Neural crest cell (in vitro differentiated cells): ENCODE results near the gene CRIP1. TPM values are rescaled to one million over a fixed set of nuclear protein-coding genes. Genes with fewer than 3 reads are reported as not detected.

Source experiments
- DNase-seq: peaks from one replicate; pipeline ENCODE4 v3.0.0; 2021; ENCODE audit warnings: low read depth, mixed read lengths, low spot score
- H3K27ac Mint-ChIP-seq: one replicate; pipeline ENCODE4 v1.8.0; 2021; ENCODE audit warnings: mild to moderate bottlenecking, mixed read lengths; ENCODE audit not compliant: unreplicated experiment
- H3K27me3 Mint-ChIP-seq: 2 replicates; pipeline ENCODE4 v1.8.0; 2021; ENCODE audit warnings: low read depth, mild to moderate bottlenecking, mixed read lengths
- H3K36me3 Mint-ChIP-seq: 2 replicates; pipeline ENCODE4 v1.8.0; 2021; ENCODE audit warnings: low read depth, mild to moderate bottlenecking, mixed read lengths
- H3K4me1 Mint-ChIP-seq: 2 replicates; pipeline ENCODE4 v1.8.0; 2021; ENCODE audit warnings: mixed read lengths
- H3K4me3 Mint-ChIP-seq: one replicate; pipeline ENCODE4 v1.8.0; 2021; ENCODE audit warnings: mild to moderate bottlenecking, mixed read lengths
- H3K9me3 Mint-ChIP-seq: 2 replicates; pipeline ENCODE4 v1.8.0; 2021; ENCODE audit warnings: mixed read lengths
- total RNA-seq: library from RNA; stranded (reverse); gene quantifications from 2 replicates; pipeline ENCODE4 v1.2.1, GENCODE V29; 2021
- TF ChIP-seq, protein P1 (sequence below): fragments of 200-600 bp; sonication (generic); conservative IDR thresholded peaks from 2 replicates; pipeline ENCODE4 v1.5.0; 2021; ENCODE audit warnings: antibody characterized with exemption, mild to moderate bottlenecking

CRIP1 gene
- total RNA-seq, 1 donor from 2014 or later = 4.8 TPM

DNA sequence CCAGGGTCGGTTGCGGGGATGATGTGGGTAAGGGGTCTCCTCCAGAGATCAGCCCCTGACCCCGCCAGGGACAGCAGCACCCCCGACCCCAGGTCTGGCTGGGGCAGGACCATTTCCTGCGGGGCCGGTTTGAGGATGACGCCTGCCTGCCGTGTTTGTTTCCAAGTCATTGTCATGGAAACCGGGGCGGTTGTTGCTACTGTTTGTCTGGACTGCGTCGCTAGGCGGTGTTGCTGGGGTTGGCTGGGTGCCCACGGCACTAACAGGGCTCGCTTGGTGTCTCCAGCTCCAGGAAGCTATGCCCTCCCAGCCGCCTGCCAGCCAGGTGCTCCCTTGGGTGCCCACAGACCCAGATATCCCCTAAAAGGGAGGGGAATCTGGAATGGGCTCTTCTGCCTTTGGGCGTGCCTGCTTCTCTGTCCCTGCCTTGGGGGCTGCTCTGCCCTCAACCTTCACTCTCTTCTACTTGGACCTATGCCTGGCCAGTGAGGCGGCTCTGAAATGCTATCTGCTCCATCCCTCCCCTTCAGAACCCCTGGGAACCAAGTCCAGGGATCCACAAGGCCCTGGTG lies 4.7 kb upstream of the CRIP1 start:
- Mint-ChIP-seq H3K27me3 (peaks cover 61% of the 10 kb centered on the region), H3K27ac (peak overlapping the region; percentile 99), H3K9me3 (no peaks in the 10 kb centered on the region), H3K4me1 (peaks cover 21% of the 10 kb centered on the region), H3K36me3 (no peaks in the 10 kb centered on the region), H3K4me3 (peak overlapping the region; percentile 84)
- TF ChIP-seq, protein P1, sequence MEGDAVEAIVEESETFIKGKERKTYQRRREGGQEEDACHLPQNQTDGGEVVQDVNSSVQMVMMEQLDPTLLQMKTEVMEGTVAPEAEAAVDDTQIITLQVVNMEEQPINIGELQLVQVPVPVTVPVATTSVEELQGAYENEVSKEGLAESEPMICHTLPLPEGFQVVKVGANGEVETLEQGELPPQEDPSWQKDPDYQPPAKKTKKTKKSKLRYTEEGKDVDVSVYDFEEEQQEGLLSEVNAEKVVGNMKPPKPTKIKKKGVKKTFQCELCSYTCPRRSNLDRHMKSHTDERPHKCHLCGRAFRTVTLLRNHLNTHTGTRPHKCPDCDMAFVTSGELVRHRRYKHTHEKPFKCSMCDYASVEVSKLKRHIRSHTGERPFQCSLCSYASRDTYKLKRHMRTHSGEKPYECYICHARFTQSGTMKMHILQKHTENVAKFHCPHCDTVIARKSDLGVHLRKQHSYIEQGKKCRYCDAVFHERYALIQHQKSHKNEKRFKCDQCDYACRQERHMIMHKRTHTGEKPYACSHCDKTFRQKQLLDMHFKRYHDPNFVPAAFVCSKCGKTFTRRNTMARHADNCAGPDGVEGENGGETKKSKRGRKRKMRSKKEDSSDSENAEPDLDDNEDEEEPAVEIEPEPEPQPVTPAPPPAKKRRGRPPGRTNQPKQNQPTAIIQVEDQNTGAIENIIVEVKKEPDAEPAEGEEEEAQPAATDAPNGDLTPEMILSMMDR = peak; percentile 22
- DNase-seq = peak; percentile 70

- Mint-ChIP-seq H3K36me3 (no peaks in the 10 kb centered on the region), H3K9me3 (no peaks in the 10 kb centered on the region), H3K4me3 (peak overlapping the region; percentile 84), H3K4me1 (peaks cover 21% of the 10 kb centered on the region), H3K27ac (peak overlapping the region; percentile 99), H3K27me3 (peaks cover 59% of the 10 kb centered on the region)
- TF ChIP-seq, protein P1 = no peak
- no peak for DNase-seq
These were observed 4.1 kb upstream of the CRIP1 start for GRCh38 chr14:105482486-105483110.

GRCh38 chr14:105483300-105484068 lies 3.2 kb upstream of the CRIP1 start:
- TF ChIP-seq, protein P1 = no peak
- DNase-seq = no peak
- Mint-ChIP-seq H3K9me3 (no peaks in the 10 kb centered on the region), H3K4me1 (peaks cover 21% of the 10 kb centered on the region), H3K27ac (no peak overlapping the region), H3K4me3 (no peak overlapping the region), H3K27me3 (peaks cover 66% of the 10 kb centered on the region), H3K36me3 (no peaks in the 10 kb centered on the region)

DNA sequence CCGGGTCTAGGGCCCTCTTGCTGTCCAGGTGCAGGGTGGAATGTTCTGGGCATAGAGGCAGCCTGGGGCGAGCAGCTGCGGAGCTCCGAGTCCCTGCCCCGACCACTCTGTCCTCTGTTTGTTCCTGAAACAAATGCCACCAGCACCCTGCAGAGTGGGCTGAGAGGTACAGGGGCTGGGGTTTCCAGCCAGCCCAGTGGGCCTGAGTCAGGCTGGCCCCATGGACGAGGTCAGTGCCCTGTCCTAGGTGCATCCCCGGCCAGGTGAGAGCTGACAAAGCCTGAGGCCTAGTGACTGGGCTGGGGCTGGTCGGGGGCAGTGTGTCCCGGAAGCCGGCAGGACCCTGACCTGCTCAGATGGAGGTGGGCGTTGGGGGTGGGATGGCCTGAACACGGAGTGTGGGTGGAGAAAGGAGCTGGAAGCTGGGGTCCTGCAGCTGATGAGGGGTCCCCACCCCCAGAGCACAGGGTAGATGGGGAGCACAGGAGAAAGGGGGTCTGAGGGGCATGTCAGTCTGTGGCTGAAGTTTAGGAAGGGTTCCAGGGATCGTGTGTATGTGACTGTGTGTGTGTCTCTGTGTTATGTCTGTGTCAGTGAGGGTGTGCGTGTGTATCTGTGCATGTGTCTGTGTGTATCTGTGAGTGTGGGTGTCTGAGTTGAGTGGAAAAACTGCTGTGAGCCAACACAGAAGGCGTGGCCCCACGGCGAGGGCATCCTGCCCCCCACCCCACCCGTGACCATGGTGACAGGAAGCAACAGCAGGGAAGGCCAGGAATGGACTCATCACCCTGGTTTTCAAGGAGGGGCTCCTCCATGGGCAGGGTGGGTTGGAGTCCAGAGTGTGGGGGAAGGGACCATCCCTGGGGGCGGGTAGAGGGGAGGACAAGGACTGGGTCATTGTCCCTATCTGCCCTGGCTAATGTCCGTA lies 2.4 kb upstream of the CRIP1 start:
- Mint-ChIP-seq H3K4me3 (peak overlapping the region; percentile 13), H3K27me3 (peaks cover 66% of the 10 kb centered on the region), H3K36me3 (no peaks in the 10 kb centered on the region), H3K9me3 (no peaks in the 10 kb centered on the region), H3K27ac (no peak overlapping the region), H3K4me1 (peaks cover 22% of the 10 kb centered on the region)
- TF ChIP-seq, protein P1 = no peak
- DNase-seq = no peak

GRCh38 chr14:105484997-105485393 lies 1.7 kb upstream of the CRIP1 start:
- Mint-ChIP-seq H3K27me3 (peaks cover 64% of the 10 kb centered on the region), H3K4me3 (no peak overlapping the region), H3K4me1 (peaks cover 26% of the 10 kb centered on the region), H3K36me3 (no peaks in the 10 kb centered on the region), H3K27ac (no peak overlapping the region), H3K9me3 (no peaks in the 10 kb centered on the region)
- no peak for DNase-seq
- TF ChIP-seq, protein P1 = no peak
